Tibial artery (tissue), 4 donors: ENCODE results near the gene UNC13B.
"Not testable (repeated sequence)": the region's sequence is repeated elsewhere in the genome, so short reads cannot be mapped to it uniquely, and the experiment has no call there.

ENCODE experiments used
- DNase-seq, 2 donors: peaks; one replicate each; pipeline ENCODE4 v3.0.0-alpha.2; 2019
- H3K27ac ChIP-seq, 2 donors: fragments of 200-600 bp; sonication (generic) in 1 of 2; 1 replicate in 1 of 2; 2 replicates in 1 of 2; pipeline ENCODE4 v1.5.1; 2018 to 2019; ENCODE audit warnings: mild to moderate bottlenecking in 1 of 2
- H3K27me3 ChIP-seq, 2 donors: fragments of 200-600 bp; sonication (generic) in 1 of 2; one replicate each; pipeline versions ENCODE4 v1.5.1 to v1.6.0; 2016 to 2019
- H3K36me3 ChIP-seq, 3 donors: fragments of 200-600 bp; sonication (generic) in 2 of 3; one replicate each; pipeline ENCODE4 v1.5.1; 2016 to 2019; ENCODE audit warnings: mild to moderate bottlenecking in 2 of 3
- H3K4me1 ChIP-seq, 4 donors: fragments of 200-600 bp; sonication (generic) in 2 of 4; 1 replicate in 3 of 4; 2 replicates in 1 of 4; pipeline ENCODE4 v1.5.1; 2016 to 2019
- H3K4me3 ChIP-seq, 2 donors: fragments of 200-600 bp; sonication (generic) in 1 of 2; 1 replicate in 1 of 2; 2 replicates in 1 of 2; pipeline ENCODE4 v1.5.1; 2018 to 2019; ENCODE audit warnings: mild to moderate bottlenecking in 2 of 2
- H3K9me3 ChIP-seq, 3 donors: fragments of 200-600 bp; sonication (generic) in 1 of 3; one replicate each; pipeline ENCODE4 v1.5.1; 2016 to 2019
- CTCF ChIP-seq, 2 experiments: fragments of 200-600 bp in 1 of 2; fragments of 450-650 bp in 1 of 2; IDR thresholded peaks; one replicate each; pipeline ENCODE4 v1.5.1; 2017 to 2019; ENCODE audit warnings: antibody characterized with exemption in 2 of 2, mild to moderate bottlenecking in 1 of 2, moderate library complexity in 1 of 2
- intact Hi-C: fragments of 100-400 bp; cut with DNase I; formaldehyde crosslinking; loops from one replicate; pipeline ENCODE4 v1.15.0; 2023; ENCODE audit warnings: low total_unique reads

Gene UNC13B

DNA sequence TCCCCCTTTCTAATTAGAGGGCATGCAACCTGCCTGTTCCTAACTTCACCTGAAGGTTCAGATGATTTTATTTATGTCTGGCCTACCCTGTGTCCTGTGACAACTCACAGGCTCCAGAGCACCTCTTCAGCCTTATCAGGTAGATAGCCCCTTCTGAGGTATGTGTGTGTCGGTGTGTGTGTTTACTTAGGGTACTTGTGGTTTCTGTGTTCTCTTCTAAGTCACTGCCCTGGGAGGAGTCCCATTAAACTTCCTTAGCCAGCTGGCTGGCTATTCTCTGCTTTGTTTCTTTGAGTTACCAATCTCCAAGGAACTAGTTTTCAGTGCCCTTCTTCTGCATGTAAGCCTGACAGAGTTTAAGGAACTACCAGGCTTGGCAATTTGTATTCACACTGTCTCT is 74.9 kb downstream of the UNC13B start:
- DNase-seq = no peak
- Histone ChIP-seq H3K4me1 (no peaks in the 10 kb centered on the region), H3K4me3 (no peak overlapping the region), H3K27me3 (no peaks in the 10 kb centered on the region), H3K9me3 (no peaks in the 10 kb centered on the region), H3K36me3 (peaks cover 6 to 12% (median 7%) of the 10 kb centered on the region in 3 donors), H3K27ac (no peak overlapping the region)
- intact Hi-C loops = no loop called here
- TF ChIP-seq CTCF (IDR thresholded peaks at IDR 0.05) = no peak

DNA sequence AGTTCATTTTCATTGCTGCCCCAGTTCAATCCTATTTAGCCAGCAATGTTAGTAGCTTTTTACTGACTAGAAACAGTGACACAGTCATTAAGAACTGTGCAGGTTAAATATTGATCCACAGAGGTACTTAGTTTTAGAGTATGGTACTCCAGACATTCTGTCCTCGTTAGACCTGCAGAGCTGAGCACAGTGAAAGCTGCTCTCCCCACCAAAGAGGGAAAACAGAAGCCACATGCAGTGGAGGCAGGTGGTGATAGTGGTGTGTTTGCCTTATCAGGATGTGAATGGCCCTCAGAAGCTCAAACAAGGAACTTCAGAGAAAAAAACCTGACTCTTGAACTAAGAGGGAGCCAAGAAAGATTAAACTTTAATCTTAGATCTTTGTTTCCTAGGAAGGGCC is 75.5 kb downstream of the UNC13B start:
- no peak for TF ChIP-seq CTCF (IDR thresholded peaks at IDR 0.05)
- Histone ChIP-seq H3K27me3 (no peaks in the 10 kb centered on the region), H3K9me3 (no peaks in the 10 kb centered on the region), H3K4me1 (no peaks in the 10 kb centered on the region), H3K36me3 (peaks cover 6 to 12% (median 7%) of the 10 kb centered on the region in 3 donors), H3K4me3 (no peak overlapping the region), H3K27ac (no peak overlapping the region)
- DNase-seq = no peak
- intact Hi-C loops = no loop called here

- H3K4me3 ChIP-seq, H3K27ac ChIP-seq, DNase-seq, H3K27me3 ChIP-seq, H3K4me1 ChIP-seq, H3K36me3 ChIP-seq, H3K9me3 ChIP-seq, intact Hi-C loops: not testable (repeated sequence)
Measured at GRCh38 chr9:35245945-35246344, 84.1 kb downstream of the UNC13B start.

- intact Hi-C loops = no loop called here
- Histone ChIP-seq H3K4me3 (no peak overlapping the region), H3K27ac (no peak overlapping the region), H3K4me1 (no peaks in the 10 kb centered on the region), H3K27me3 (no peaks in the 10 kb centered on the region), H3K9me3 (no peaks in the 10 kb centered on the region), H3K36me3 (no peaks in the 10 kb centered on the region)
- DNase-seq = no peak
- TF ChIP-seq CTCF (IDR thresholded peaks at IDR 0.05) = no peak
Measured at GRCh38 chr9:35253075-35253474, 91.3 kb downstream of the UNC13B start.

- Histone ChIP-seq H3K4me3 (no peak overlapping the region), H3K9me3 (no peaks in the 10 kb centered on the region), H3K36me3 (no peaks in the 10 kb centered on the region), H3K27ac (no peak overlapping the region), H3K27me3 (no peaks in the 10 kb centered on the region), H3K4me1 (no peaks in the 10 kb centered on the region)
- no peak for TF ChIP-seq CTCF (IDR thresholded peaks at IDR 0.05)
- intact Hi-C loops = no loop called here
- DNase-seq = no peak
Measured at GRCh38 chr9:35254237-35254636, 92.4 kb downstream of the UNC13B start.

DNA sequence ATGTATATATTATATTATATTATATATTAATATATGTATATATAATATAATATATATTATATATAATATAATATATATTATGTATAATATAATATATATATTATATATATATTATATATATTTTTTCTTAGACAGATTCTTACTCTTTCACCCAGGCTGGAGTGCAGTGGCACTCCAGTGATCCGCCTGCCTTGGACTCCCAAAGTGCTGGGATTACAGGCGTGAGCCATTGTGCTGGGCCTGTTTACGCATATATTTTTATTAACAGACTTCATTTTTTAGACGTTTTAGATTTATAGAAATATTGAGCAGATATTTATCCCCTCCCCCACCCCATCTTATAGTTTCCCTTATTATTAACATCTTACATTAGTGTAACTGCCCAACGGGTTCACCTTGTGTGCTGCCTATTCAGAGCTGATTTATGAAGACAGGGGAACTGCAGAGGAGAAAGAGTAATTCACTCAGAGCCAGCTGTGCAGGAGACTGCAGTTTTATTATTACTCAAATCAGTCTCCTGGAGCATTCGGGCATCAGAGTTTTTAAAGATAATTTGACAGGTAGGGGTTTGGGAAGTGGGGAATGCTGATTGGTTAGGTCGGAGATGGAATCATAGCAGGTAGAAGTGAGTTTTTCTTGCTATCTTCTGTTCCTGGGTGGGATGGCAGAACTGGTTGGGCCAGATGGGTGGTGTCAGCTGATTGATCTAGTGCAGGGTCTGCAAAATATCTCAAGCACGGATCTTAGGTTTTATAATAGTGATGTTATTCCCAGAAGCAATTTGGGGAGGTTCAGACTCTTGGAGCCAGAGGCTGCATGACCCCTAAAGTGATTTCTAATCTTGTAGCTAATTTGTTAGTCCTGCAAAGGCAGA is 93.4 kb downstream of the UNC13B start:
- Histone ChIP-seq H3K27me3 (no peaks in the 10 kb centered on the region), H3K9me3 (no peaks in the 10 kb centered on the region), H3K36me3 (no peaks in the 10 kb centered on the region), H3K4me3 (no peak overlapping the region), H3K27ac (no peak overlapping the region), H3K4me1 (no peaks in the 10 kb centered on the region)
- intact Hi-C loops = no loop called here
- DNase-seq = no peak
- TF ChIP-seq CTCF (IDR thresholded peaks at IDR 0.05) = no peak
